Medulla oblongata (tissue), 1 donor: ENCODE data around the gene ASTN2.

Experiments used
- DNase-seq: peaks from one replicate; pipeline ENCODE4 v3.0.0-alpha.2; 2015; ENCODE audit errors: extremely low spot score

The ASTN2 gene

DNA sequence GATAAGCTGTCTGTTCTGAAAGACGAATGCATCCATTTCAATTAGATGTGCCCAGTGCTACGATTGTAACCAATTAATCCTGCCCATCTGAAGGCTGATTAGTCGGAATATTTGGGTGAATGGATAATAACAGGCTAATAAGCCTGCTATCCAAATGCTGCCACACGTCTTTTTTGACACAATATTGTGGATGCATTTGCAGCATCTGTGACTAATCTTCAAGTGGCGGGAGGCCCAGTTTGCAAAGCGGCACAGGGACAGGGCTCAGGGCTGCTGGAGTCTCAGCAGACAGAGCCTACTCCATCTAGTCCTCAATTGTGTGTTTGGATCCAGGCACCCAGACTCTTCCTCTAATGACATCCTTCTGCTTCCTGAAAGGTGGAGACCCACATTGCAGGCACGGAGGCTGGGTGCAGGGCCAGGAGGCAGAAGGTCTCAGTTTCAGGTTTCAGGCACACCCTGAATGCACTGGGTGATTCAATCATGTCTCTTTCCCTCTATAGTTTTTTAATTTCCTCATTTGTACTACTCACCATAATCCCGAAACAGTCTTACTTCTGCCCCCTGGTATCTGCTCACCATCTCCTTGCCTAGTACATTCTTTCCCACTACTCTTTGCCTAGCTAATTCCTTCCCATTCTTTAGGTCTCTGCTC lies 169.6 kb downstream of the ASTN2 start:
- DNase-seq: no peak

DNA sequence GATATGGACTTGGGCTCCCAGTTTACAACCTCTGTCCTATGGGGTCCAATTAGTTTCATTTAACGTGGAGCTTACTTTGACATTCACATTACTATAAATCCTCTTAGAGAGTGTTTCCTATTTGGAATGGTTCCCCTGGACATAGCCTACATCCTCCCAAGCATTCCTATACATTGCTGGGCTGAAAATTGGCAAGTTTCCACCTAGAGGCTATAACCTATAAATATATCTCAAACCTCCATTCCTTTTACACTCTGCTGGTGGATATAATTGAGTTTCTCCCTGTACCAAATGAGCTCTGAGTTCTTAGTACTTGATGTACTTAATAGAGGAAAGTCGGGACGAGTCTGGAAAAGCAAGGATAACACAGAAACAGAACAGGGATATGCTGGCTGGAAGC lies 172.8 kb downstream of the ASTN2 start:
- DNase-seq: no peak

DNA sequence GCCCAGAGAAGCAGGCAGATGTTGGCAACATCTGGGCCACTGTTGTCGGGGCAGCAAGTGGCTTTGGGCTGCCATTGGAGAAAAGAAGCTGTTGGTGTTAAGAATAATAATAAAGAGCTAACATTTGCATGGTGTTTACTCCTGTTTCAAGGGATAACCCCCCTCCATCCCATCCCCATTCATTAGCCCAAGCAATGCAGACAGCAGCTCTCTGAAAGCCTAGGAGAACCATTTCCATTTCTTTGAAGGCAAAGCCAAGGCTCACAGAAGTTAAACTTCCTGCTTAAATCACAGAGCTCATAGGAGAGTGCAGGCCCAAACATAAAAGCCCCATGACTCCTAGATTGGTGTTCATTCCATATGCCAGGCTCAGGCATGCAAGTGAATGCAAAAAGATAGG lies 175.4 kb downstream of the ASTN2 start:
- DNase-seq: no peak

DNA sequence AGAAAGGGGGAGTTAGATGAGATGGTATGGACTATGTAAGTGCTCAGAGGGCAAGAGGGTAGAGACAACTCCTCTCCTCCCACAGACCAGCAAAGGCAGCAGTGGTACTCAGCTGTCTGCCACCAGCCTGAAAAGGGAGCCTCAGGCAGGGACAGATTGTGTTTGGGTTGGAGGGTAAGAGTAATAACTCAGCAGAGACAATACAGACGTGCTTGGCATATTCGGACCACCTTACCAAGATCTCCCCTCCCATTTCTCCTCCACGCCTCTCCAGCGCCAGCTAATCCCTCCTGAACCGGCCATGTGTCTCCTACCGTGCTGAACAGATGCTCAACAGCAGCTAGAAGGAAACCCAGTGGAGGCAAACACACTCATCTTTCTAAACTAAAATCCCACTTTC lies 180.8 kb downstream of the ASTN2 start:
- no peak for DNase-seq

GRCh38 chr9:117233016-117233415 lies 181.8 kb downstream of the ASTN2 start:
- no peak for DNase-seq

GRCh38 chr9:117232281-117232680 lies 182.6 kb downstream of the ASTN2 start:
- DNase-seq: no peak

DNA sequence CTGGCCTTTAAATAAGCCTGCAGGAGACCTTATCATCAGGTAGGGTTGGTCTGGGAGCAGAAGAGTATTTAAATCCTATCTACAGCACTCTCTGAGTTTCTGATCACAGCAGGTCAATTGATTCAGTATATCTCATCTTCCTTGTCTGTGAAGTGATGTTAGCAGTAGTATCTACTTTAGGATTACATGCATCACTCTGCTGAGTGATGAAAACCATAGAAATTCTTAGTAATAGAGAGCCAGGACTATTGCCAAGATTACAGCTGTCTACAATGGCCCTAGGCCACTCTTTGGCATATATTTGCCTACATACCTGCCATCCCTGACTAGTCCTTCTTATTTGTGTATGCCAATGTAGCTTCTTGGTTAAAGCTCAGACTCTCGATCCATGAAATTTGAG lies 183.8 kb downstream of the ASTN2 start:
- DNase-seq: no peak

- no peak for DNase-seq
Observed at GRCh38 chr9:117224695-117225094, 190.2 kb downstream of the ASTN2 start.

GRCh38 chr9:117218951-117219350 lies 195.9 kb downstream of the ASTN2 start:
- DNase-seq: no peak

GRCh38 chr9:117214416-117214815 lies 200.4 kb downstream of the ASTN2 start:
- DNase-seq: no peak

DNA sequence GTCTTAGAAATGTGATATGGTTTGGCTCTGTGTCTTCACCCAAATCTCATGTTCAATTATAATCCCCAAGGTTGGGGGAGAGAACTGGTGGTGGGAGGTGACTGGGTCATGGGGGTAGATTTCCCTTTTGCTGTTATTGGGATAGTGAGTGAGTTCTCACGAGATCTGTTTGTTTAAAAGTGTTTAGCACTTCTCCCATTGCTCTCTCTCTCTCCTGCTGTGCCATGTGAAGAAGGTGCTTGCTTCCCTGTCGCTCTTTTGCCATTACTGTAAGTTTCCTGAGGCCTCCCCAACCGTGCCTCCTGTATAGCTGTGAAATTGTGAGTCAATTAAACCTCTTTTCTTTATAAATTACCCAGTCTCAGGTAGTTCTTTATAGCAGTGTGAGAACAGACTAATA lies 203.6 kb downstream of the ASTN2 start:
- no peak for DNase-seq

DNA sequence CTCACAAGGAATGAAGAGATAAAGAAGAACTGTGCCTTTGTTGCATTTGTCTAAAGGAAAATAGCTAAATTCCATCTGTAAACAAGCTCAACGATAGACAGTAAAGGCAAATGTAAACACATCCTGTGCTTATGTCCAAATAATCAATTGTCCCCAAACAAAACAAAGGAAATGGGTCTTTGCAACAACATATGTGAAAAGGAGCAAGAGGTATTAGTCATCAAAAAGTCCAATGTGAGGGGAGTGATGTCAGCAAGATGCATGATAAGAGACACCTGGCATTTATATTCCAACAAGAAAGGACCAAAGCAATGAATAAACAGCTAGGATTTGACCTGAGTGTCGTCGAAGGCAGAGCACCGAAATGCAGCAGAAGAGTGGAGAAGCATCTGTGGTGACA lies 209.1 kb downstream of the ASTN2 start:
- no peak for DNase-seq

DNA sequence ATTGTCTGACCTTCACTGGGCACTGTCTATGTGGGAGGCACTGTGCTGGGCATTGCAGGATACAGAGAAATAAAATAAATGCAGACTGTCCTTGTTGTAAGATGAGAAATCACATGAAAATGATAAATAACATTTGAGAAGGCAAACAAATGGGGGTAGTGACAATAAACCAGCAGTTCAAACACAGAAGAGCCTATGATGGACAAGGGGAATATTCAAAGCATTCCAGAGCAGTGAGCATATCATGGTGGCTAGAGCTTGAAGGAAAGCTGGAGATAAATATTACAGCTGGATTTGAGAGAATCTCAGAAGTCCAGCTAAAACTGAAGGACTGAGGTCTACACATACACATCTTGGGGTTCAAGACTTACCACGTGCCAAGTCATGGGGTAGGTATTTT lies 209.9 kb downstream of the ASTN2 start:
- no peak for DNase-seq

DNA sequence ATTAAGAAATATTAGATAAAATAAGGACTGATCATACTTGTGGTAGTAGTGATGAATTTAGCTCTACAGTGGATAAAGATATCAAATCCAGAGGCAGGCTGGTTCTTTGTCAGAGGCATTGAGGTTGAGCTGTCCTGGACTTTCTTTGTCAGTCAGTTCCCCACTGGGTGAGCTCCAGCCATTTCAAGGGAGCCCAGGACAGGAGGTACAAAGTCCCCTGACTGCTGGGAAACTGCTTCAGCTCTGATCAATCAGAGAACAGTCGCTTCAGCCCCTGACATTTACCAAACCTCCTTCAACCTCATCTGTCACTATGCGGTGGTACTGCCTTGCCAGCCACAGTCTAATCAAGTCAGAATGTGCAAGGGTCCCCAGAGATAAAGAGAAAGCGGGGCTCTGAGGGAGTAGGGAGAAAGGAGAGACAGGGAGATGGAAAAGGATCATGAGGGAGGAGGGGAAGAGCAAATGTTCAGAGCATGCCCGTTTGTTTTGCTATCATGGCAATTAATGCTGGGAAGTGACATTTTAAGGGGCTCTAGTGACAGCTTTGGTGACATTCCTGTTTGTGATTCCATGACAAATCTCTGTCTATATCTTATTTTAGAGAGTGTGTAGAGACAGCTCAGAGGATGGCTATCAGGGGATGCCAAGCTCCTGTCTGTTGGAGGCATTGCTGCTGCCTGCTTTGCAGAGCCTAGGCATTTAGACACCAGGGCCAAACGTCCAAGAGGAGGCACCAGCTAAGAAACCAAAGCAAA lies 223.2 kb downstream of the ASTN2 start:
- peak; percentile 8 for DNase-seq

DNA sequence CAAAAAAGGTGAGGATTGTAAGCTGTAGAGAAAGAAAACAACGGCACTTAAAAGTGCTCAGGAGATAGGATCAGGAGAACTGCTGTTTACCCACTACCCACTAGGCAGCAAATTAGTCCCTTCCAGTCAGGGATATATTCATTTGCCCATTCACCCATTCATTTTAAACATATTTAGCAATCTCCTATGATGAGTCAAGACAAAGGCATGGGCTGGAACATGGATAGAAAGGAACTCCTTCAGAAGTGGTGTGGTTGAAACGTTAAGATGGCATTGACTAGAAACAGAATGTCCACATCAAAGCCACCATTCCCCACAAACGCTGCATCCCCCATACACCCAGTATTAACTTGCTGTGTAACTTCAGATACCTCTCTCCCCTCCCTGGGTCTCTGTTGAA lies 225.7 kb downstream of the ASTN2 start:
- DNase-seq: no peak

DNA sequence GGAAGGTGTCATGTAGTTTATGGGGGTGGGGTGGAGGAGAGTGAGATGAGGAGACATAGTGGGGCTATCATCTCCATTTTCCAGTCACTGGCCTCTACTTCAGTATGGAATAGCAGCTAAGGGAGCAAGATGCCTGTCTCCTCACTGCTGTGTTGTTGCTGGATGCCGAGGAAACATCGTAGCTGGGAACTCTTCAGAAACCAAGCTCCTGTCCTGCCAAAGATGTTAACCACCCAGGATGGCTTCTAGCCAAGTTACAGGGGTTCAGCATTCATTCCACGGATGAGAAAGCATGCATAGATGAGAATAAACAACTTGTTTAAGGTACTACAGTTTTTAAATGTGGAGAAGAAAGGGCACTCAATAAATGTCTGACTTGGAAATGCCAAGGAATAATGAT lies 226.5 kb downstream of the ASTN2 start:
- no peak for DNase-seq

DNA sequence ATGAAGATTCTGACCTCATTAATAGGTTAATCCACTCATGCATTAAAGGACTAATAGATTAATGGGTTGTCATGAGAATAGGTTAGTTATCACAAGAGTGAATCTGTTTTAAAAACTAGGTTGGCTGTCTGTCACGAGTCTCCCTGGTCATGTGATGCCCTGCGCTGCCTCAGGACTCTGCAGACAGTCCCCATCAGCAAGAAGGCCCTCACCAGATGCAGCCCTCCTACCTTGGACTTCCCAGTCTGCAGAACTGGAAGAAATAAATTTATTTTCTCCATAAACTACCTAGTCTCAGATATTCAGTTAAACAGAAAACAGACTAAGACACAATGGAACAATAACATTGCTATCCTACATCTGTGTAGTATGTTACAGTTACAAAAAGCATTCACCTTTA lies 227.4 kb downstream of the ASTN2 start:
- DNase-seq: no peak

- no peak for DNase-seq
Observed at GRCh38 chr9:117184173-117184572, 230.7 kb downstream of the ASTN2 start.

DNA sequence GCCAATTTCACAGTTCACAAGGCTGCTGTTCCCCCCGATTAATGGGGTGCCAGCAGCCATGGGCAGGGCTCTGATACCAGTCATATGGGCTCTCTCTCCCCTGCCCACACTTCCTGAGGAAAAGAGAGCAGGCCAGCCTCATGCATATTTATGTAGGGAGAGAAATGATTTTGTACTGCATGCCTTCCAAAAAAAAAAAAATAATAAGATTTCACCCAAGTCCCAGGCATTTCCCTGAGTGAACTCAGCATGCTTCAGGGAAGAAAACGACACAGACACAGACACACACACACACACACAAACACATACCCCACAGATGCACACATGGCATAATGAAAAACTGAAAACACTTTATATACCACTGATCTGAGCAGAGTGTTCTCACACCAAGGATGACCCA lies 232.8 kb downstream of the ASTN2 start:
- no peak for DNase-seq

DNA sequence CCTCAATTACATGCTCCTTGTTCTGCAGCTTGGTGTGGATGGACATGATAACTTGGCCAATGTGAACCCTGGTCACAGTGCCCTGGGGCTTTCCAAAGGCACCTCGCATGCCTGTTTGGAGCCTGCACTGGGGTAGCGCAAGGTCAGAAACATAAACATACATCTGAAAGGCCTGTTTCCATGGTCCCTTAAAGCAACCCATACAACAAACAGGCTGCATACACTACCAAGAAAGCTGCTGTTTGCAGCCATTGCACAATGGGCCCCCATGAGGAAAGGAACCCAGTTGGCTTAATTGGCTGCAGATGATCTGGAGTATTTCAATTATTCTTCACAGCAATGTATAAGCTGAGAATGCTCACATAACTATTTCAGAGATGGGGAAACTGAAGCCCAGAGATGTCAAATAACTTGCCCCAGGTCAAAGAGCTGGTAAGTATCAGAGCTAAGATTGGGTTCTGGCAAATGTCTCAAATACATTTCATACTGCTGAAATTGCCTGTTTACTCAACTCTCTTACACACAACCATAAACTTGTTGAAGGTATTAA lies 233.9 kb downstream of the ASTN2 start:
- no peak for DNase-seq

GRCh38 chr9:117178596-117179375 lies 236.1 kb downstream of the ASTN2 start:
- peak; percentile 65 for DNase-seq

- DNase-seq: no peak
Observed at GRCh38 chr9:117170567-117170966, 244.3 kb downstream of the ASTN2 start.
